Measurements from ENCODE around the gene MYL6.

The MYL6 gene

DNA sequence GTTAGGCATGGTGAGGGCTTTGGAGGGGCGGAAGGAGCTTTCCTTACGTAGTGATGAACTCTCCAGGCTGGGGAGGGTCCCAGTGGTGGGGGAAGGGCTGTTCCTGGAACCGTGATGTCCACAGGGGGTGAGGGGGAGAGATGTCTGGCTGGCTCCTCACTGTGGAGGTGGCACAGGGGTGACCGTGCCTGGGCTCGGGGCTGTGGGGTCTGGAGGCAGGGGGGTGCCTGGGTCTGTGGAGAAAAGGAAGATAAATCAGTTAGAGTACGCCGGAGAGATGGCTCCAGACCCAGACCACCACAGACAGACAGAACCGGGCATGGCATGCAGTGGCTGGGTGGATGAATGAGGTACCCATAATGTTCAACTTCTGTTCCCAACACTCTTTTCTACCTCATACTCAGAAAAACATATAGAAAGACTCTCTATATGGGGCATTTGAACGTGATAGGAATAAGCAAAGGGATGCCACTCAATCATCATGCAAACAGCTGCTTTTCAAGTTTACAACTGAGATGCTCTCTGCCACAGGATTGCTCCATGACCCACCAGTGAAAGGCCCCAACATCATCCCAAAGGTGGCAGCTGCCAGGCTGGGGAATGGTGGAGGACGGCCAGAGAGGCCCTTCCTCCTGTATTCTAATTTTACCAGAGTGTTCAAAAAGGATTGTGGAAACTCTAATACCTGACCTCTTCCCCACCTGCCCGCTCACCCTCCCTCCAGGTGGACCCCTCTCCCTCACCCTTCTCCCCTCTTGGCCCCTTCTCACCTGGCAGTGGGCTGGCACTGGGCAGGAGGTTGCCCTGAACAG lies 5.6 kb downstream of the MYL6 start:
- no peak overlapping the region for H3K9ac ChIP-seq (ENCODE audit: low read depth in 1 of 2, low read length in 2 of 2)
- H3K9me3 ChIP-seq (ENCODE audit: control insufficient read depth in 1 of 2, low read length in 2 of 2): no peaks in the 10 kb centered on the region
- H3K27me3 ChIP-seq (ENCODE audit: control insufficient read depth in 1 of 2, insufficient read depth in 2 of 2, low read length in 2 of 2): no peaks in the 10 kb centered on the region
- H3K4me1 ChIP-seq (ENCODE audit: control insufficient read depth in 1 of 2, insufficient read depth in 2 of 2, low read length in 2 of 2): peaks cover 25 to 28% of the 10 kb centered on the region in 2 donors
- peaks cover 46 to 83% of the 10 kb centered on the region in 2 donors for H3K36me3 ChIP-seq (ENCODE audit: control insufficient read depth in 1 of 2, insufficient read depth in 2 of 2, low read length in 2 of 2)
- H3K4me3 ChIP-seq (ENCODE audit: low read depth in 1 of 2, low read length in 2 of 2): no peak overlapping the region
- H3K27ac ChIP-seq (ENCODE audit: low read depth, low read length): no peak overlapping the region

DNA sequence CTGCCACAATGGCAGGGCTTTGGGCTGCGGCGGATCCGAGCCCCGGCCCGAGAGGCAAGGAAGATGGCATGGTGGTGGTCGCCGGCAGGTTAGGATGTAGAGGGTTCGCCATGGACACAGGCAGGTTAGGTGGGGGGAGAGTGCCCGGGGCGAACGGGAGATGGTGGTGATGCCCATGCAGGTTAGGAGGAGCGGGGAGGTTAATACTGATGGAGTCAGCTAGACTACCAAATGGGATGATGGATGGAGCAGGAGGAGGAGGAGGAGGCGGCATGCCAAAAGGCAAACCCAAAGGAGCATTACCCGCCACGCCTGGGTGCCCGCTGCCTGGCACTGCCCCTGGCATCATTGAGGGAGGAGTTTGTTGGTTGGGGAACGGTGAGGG lies 6.2 kb downstream of the MYL6 start:
- no peak overlapping the region for H3K27ac ChIP-seq (ENCODE audit: low read depth, low read length)
- H3K27me3 ChIP-seq (ENCODE audit: control insufficient read depth in 1 of 2, insufficient read depth in 2 of 2, low read length in 2 of 2): no peaks in the 10 kb centered on the region
- peaks cover 45 to 87% of the 10 kb centered on the region in 2 donors for H3K36me3 ChIP-seq (ENCODE audit: control insufficient read depth in 1 of 2, insufficient read depth in 2 of 2, low read length in 2 of 2)
- no peak overlapping the region for H3K4me3 ChIP-seq (ENCODE audit: low read depth in 1 of 2, low read length in 2 of 2)
- peaks cover 25 to 27% of the 10 kb centered on the region in 2 donors for H3K4me1 ChIP-seq (ENCODE audit: control insufficient read depth in 1 of 2, insufficient read depth in 2 of 2, low read length in 2 of 2)
- H3K9me3 ChIP-seq (ENCODE audit: control insufficient read depth in 1 of 2, low read length in 2 of 2): no peaks in the 10 kb centered on the region
- no peak overlapping the region for H3K9ac ChIP-seq (ENCODE audit: low read depth in 1 of 2, low read length in 2 of 2)

DNA sequence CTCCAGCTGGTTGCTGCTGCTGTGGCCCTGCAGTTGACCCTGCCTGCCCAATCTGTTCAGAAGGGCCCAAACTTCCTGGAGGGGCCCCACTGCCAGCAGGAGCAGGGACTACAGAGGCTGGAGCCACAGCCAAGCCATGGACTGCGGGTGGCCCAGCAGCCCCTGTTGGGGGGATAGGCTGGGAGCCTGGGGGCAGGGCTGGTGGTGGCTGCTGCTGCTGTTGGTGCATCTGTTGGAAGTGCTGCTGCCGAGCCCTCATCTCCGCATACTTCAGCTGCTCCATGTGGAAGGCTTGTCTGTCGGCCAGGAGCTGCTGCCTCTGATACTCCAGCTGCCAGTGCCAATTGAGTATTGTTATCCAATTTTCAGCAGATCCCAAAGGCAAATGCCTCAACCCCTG lies 7.2 kb downstream of the MYL6 start:
- Histone ChIP-seq H3K4me3 (ENCODE audit: low read depth in 1 of 2, low read length in 2 of 2) (no peak overlapping the region), H3K27me3 (ENCODE audit: control insufficient read depth in 1 of 2, insufficient read depth in 2 of 2, low read length in 2 of 2) (no peaks in the 10 kb centered on the region), H3K9me3 (ENCODE audit: control insufficient read depth in 1 of 2, low read length in 2 of 2) (no peaks in the 10 kb centered on the region), H3K4me1 (ENCODE audit: control insufficient read depth in 1 of 2, insufficient read depth in 2 of 2, low read length in 2 of 2) (peaks cover 15 to 17% of the 10 kb centered on the region in 2 donors), H3K9ac (ENCODE audit: low read depth in 1 of 2, low read length in 2 of 2) (no peak overlapping the region), H3K27ac (ENCODE audit: low read depth, low read length) (no peak overlapping the region), H3K36me3 (ENCODE audit: control insufficient read depth in 1 of 2, insufficient read depth in 2 of 2, low read length in 2 of 2) (peaks cover 41 to 90% of the 10 kb centered on the region in 2 donors)

DNA sequence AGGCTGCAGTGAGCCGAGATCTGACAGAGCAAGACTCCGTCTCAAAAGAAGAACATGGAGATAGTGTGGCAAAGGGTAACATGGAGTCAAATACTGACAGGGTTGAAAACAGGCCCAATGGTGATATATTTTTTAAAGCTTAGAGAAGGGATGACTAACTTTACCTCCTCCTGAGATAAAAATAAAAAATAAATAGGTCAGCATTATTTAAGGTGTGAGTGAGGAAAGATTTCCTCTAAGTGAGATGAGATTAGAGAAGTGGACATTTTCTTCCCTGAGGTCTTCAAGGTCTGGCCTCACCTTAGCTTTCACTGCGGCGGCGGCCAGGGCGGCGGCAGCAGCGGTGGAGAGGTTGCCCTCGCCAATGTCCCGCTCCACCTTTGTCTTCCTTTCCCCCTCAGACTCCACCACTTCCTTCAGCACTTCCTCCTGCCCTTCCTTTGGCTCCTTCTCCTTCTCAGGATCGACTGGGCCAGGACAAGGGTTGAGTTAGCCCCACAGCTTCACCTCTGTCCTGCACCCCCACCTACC lies 11.1 kb downstream of the MYL6 start:
- Histone ChIP-seq H3K4me3 (ENCODE audit: low read depth in 1 of 2, low read length in 2 of 2) (no peak overlapping the region), H3K9me3 (ENCODE audit: control insufficient read depth in 1 of 2, low read length in 2 of 2) (no peaks in the 10 kb centered on the region), H3K9ac (ENCODE audit: low read depth in 1 of 2, low read length in 2 of 2) (no peak overlapping the region), H3K27ac (ENCODE audit: low read depth, low read length) (no peak overlapping the region), H3K4me1 (ENCODE audit: control insufficient read depth in 1 of 2, insufficient read depth in 2 of 2, low read length in 2 of 2) (no peaks in the 10 kb centered on the region), H3K36me3 (ENCODE audit: control insufficient read depth in 1 of 2, insufficient read depth in 2 of 2, low read length in 2 of 2) (peaks cover 46 to 89% of the 10 kb centered on the region in 2 donors), H3K27me3 (ENCODE audit: control insufficient read depth in 1 of 2, insufficient read depth in 2 of 2, low read length in 2 of 2) (no peaks in the 10 kb centered on the region)

DNA sequence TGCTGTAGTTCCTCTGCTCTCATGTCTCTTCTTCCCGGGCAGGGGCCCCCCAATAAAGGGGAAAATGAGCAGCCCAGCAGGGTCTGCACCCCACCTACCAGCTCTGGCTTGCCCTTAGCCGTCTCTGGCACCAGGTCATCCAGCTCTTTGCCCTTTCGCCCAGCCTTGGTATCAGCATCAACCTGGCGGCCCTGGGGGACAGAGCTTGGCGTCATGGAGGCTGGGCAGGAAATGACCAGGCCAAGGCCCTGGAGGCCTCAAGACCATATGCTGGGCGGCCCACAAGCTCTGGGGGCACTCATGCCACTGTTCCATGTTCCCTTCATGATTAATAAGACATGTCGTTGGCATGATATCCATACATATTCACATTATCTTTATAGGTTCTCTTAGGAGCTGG lies 14.7 kb downstream of the MYL6 start:
- Histone ChIP-seq H3K9me3 (ENCODE audit: control insufficient read depth in 1 of 2, low read length in 2 of 2) (no peaks in the 10 kb centered on the region), H3K4me1 (ENCODE audit: control insufficient read depth in 1 of 2, insufficient read depth in 2 of 2, low read length in 2 of 2) (no peaks in the 10 kb centered on the region), H3K9ac (ENCODE audit: low read depth in 1 of 2, low read length in 2 of 2) (no peak overlapping the region), H3K27ac (ENCODE audit: low read depth, low read length) (no peak overlapping the region), H3K36me3 (ENCODE audit: control insufficient read depth in 1 of 2, insufficient read depth in 2 of 2, low read length in 2 of 2) (peaks cover 50 to 85% of the 10 kb centered on the region in 2 donors), H3K4me3 (ENCODE audit: low read depth in 1 of 2, low read length in 2 of 2) (no peak overlapping the region), H3K27me3 (ENCODE audit: control insufficient read depth in 1 of 2, insufficient read depth in 2 of 2, low read length in 2 of 2) (no peaks in the 10 kb centered on the region)

DNA sequence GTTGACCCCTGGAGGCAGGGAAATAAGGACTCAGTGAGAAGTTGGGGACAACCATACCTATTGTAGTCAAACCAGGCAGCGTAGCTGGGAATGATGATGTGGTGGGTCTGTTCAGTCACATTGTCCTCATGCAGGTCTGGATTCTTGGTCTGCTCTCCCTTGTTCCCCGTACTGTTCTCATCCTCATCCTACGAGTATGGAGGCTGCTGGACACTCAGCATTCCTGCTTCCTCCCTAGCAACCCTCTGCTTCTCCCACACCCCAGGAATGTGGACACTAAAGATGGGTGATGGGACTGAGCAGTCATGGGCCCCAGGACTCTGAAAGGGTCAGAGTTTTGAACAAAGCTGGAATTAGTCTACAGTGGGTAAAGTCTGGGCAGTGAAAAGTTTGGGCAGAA lies 20.2 kb downstream of the MYL6 start:
- peaks cover 43 to 83% of the 10 kb centered on the region in 2 donors for H3K36me3 ChIP-seq (ENCODE audit: control insufficient read depth in 1 of 2, insufficient read depth in 2 of 2, low read length in 2 of 2)
- H3K9ac ChIP-seq (ENCODE audit: low read depth in 1 of 2, low read length in 2 of 2): no peak overlapping the region
- no peaks in the 10 kb centered on the region for H3K4me1 ChIP-seq (ENCODE audit: control insufficient read depth in 1 of 2, insufficient read depth in 2 of 2, low read length in 2 of 2)
- H3K9me3 ChIP-seq (ENCODE audit: control insufficient read depth in 1 of 2, low read length in 2 of 2): no peaks in the 10 kb centered on the region
- no peak overlapping the region for H3K4me3 ChIP-seq (ENCODE audit: low read depth in 1 of 2, low read length in 2 of 2)
- H3K27me3 ChIP-seq (ENCODE audit: control insufficient read depth in 1 of 2, insufficient read depth in 2 of 2, low read length in 2 of 2): no peaks in the 10 kb centered on the region
- no peak overlapping the region for H3K27ac ChIP-seq (ENCODE audit: low read depth, low read length)

DNA sequence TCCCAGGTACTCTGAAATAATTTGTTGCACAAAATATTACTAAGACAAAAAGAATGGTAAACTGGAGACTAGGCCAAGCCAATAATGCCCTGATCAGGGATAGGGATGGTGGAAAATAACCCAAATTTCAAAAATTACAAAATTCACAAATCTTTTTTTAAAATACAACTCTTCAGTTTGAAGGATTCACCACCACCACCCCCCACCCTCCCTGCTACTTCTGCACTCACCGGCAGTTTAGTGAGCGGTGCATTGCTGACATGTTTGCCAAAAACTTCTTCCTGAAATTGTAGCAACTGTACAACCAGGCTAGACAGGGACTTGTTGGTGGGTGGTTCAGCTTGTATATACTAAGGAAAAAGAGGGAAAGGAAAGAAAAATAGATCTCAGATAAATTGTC lies 28.8 kb downstream of the MYL6 start:
- Histone ChIP-seq H3K36me3 (ENCODE audit: control insufficient read depth in 1 of 2, insufficient read depth in 2 of 2, low read length in 2 of 2) (peaks cover 22 to 41% of the 10 kb centered on the region in 2 donors), H3K4me3 (ENCODE audit: low read depth in 1 of 2, low read length in 2 of 2) (no peak overlapping the region), H3K9me3 (ENCODE audit: control insufficient read depth in 1 of 2, low read length in 2 of 2) (no peaks in the 10 kb centered on the region)

DNA sequence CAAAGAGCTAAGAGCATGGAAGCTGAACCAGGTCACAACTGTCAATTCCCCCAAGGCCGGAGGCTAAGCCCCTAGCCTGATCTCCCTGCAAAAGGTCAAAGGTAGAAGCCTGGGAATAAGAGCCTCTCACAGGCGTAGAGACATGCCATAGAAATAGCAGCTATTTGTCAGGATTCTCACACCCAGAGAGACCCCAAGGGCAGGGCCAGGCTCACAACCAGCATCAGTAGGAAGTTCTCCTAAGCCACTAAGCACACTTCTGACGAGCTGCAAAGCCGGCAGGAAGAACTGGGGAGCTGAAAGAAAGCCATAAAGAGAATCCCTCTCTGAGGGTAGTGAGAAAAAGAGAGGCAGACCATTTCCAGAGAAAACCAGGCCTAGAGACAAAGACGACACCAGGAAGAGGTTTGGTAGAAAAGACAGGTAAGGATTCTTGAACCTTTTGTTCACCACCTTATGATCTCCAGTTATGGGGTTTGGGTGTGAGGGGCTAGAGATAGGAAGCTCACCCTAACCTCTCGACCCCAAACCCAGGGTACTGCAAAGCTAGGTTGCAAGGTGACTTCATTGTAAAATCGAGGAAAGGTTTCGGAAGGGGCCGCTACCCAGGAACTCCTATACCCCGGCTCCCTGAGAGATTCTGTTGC lies 30.1 kb downstream of the MYL6 start:
- Histone ChIP-seq H3K4me1 (ENCODE audit: control insufficient read depth in 1 of 2, insufficient read depth in 2 of 2, low read length in 2 of 2) (peaks cover 12 to 20% of the 10 kb centered on the region in 2 donors), H3K36me3 (ENCODE audit: control insufficient read depth in 1 of 2, insufficient read depth in 2 of 2, low read length in 2 of 2) (peaks cover 21 to 30% of the 10 kb centered on the region in 2 donors), H3K9ac (ENCODE audit: low read depth in 1 of 2, low read length in 2 of 2) (peak overlapping the region; percentile 82 to 87), H3K9me3 (ENCODE audit: control insufficient read depth in 1 of 2, low read length in 2 of 2) (no peaks in the 10 kb centered on the region), H3K4me3 (ENCODE audit: low read depth in 1 of 2, low read length in 2 of 2) (peak overlapping the region; percentile 79 to 85), H3K27me3 (ENCODE audit: control insufficient read depth in 1 of 2, insufficient read depth in 2 of 2, low read length in 2 of 2) (no peaks in the 10 kb centered on the region), H3K27ac (ENCODE audit: low read depth, low read length) (no peak overlapping the region)

More for the DNA sequence above, 28.8 kb downstream of the MYL6 start:
- no peak overlapping the region for H3K9ac ChIP-seq (ENCODE audit: low read depth in 1 of 2, low read length in 2 of 2)
- no peaks in the 10 kb centered on the region for H3K27me3 ChIP-seq (ENCODE audit: control insufficient read depth in 1 of 2, insufficient read depth in 2 of 2, low read length in 2 of 2)
- H3K27ac ChIP-seq (ENCODE audit: low read depth, low read length): no peak overlapping the region
- peaks cover 12 to 20% of the 10 kb centered on the region in 2 donors for H3K4me1 ChIP-seq (ENCODE audit: control insufficient read depth in 1 of 2, insufficient read depth in 2 of 2, low read length in 2 of 2)

DNA sequence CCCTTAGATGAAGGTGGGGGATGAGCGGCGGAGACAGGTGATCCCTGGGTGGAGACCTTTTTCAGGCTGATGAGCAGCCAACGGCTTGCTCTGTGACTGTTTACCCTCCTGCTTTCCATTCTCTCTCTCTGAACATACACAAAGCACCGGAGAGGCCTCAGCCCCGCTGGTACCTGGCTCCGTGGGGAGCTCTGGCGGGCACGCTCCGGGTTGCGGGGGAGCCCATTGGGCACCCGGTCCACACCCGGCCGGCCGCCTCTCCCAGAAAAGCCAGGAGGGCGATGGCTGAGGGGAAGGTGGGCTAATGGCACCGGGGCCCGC lies 30.6 kb downstream of the MYL6 start:
- Histone ChIP-seq H3K36me3 (ENCODE audit: control insufficient read depth in 1 of 2, insufficient read depth in 2 of 2, low read length in 2 of 2) (peaks cover 16 to 25% of the 10 kb centered on the region in 2 donors), H3K9ac (ENCODE audit: low read depth in 1 of 2, low read length in 2 of 2) (peak overlapping the region; percentile 82 to 87), H3K4me1 (ENCODE audit: control insufficient read depth in 1 of 2, insufficient read depth in 2 of 2, low read length in 2 of 2) (peaks cover 12 to 20% of the 10 kb centered on the region in 2 donors)

More for the DNA sequence above, 30.6 kb downstream of the MYL6 start:
- peak overlapping the region; percentile 53 for H3K27ac ChIP-seq (ENCODE audit: low read depth, low read length)
- H3K9me3 ChIP-seq (ENCODE audit: control insufficient read depth in 1 of 2, low read length in 2 of 2): no peaks in the 10 kb centered on the region
- H3K4me3 ChIP-seq (ENCODE audit: low read depth in 1 of 2, low read length in 2 of 2): peak overlapping the region; percentile 79 to 85
- H3K27me3 ChIP-seq (ENCODE audit: control insufficient read depth in 1 of 2, insufficient read depth in 2 of 2, low read length in 2 of 2): no peaks in the 10 kb centered on the region
